ENCODE results near the gene COL4A6.
"Not testable (repeated sequence)": the region's sequence is repeated elsewhere in the genome, so short reads cannot be mapped to it uniquely, and the experiment has no call there.

The COL4A6 gene

DNA sequence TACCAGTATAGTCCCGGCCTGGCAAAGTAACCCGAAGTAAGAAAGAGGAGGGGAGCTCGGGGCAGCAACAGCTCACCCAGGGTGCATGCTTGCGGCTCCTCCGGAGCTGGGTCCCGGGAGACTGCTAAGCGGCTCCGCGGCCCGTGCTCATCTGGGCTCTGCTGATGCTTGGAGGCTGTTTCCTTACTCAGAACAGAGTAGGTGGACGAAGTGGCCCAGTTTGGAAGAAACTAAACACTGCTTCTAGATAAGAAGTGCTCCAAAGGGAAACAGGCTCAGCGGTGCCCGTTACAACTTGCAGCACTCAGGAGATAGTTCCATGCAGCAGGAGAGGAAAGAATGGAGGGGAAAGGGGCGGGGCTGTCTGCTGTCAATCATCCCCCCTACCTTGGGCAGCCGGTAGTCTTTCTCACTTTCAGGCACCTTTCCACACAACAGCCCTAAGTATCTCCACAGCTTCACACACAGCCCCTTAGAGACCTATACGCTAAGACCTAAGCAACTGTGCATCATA lies at the start of gene COL4A6:
COL4A6 (minus strand) TSS at position 313 of the 514 bp plus-strand sequence; CDS start at position 87, 226 bp downstream.
- Histone ChIP-seq H3K9me3 (ENCODE audit: low read length) (no peaks in the 10 kb centered on the region), H3K4me1 (ENCODE audit: insufficient read depth, low read length) (no peaks in the 10 kb centered on the region), H3K27me3 (ENCODE audit: insufficient read depth, low read length) (no peaks in the 10 kb centered on the region), H3K4me3 (ENCODE audit: low read length) (peak within 1 kb of the TSS; percentile 69), H2AFZ (ENCODE audit: low read depth, low read length) (peak within 1 kb of the TSS; percentile 80), H3K36me3 (ENCODE audit: insufficient read depth, low read length) (no peaks in the 10 kb centered on the region)

DNA sequence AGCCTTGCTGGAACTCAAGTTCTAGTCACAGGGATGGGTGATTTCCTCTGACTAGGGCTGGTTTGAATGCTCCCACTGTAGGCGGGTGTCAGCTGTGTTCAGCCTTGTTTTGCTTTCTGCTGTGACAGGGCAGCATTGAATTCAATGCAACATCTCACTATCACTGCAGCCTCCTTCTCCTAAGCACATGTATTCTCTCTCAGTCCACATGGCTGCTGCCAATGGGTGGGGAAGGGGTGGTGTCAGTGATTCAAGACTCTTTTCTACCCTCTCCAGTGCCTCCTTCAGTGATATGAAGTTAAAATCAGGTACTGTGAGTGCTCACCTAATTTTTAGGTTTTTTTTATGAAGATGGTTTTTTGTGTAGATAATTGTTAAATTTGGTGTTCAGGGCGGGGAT lies 47.7 kb upstream of the COL4A6 start:
- Histone ChIP-seq H3K9me3 (ENCODE audit: low read length) (peaks cover 1% of the 10 kb centered on the region), H3K4me3 (ENCODE audit: low read length) (no peak overlapping the region), H3K36me3 (ENCODE audit: insufficient read depth, low read length) (no peaks in the 10 kb centered on the region), H3K27me3 (ENCODE audit: insufficient read depth, low read length) (no peaks in the 10 kb centered on the region), H2AFZ (ENCODE audit: low read depth, low read length) (no peak overlapping the region), H3K4me1 (ENCODE audit: insufficient read depth, low read length) (no peaks in the 10 kb centered on the region)

DNA sequence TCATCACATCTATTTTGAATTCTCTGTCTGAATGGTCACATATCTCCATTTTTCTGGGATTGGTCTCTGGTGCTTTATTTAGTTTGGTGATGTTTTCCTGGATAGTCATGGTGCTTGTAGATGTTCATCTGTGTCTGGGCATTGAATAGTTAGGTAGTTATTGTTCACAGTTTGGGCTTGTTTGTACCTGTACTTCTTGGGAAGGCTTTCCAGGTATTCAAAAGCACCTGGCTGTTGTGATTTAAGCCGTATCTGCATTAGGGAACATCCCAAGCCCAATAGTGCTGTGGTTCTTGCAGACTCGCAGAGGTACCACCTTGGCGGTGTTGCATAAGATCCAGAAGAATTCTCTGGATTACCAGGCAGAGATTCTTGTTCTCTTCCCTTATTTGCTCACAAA lies 46.0 kb upstream of the COL4A6 start:
- Histone ChIP-seq H2AFZ (ENCODE audit: low read depth, low read length) (no peak overlapping the region), H3K27me3 (ENCODE audit: insufficient read depth, low read length) (no peaks in the 10 kb centered on the region), H3K36me3 (ENCODE audit: insufficient read depth, low read length) (no peaks in the 10 kb centered on the region), H3K4me3 (ENCODE audit: low read length) (no peak overlapping the region), H3K4me1 (ENCODE audit: insufficient read depth, low read length) (no peaks in the 10 kb centered on the region), H3K9me3 (ENCODE audit: low read length) (peaks cover 1% of the 10 kb centered on the region)

DNA sequence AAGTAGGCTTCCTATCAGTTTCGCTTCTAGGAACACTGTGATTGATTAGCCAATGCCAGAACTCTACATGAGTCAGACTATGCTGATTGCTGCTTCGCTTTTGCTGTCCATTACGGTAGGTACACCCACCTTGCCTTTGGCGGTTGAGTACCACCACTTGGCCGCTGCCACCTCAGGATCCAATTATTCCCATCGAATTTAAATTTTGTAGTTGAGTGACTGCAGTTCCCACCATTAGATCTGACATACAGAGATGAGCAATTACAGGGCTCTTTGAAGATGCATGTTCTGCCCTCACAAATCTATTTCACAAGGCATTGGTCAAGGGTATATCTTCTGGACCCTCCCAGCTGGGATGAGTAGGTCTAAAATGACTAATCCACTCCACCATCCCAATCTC lies 43.3 kb upstream of the COL4A6 start:
- not testable (repeated sequence) for H3K9me3 ChIP-seq (ENCODE audit: low read length); H3K4me3 ChIP-seq (ENCODE audit: low read length); H3K27me3 ChIP-seq (ENCODE audit: insufficient read depth, low read length); H2AFZ ChIP-seq (ENCODE audit: low read depth, low read length); H3K36me3 ChIP-seq (ENCODE audit: insufficient read depth, low read length); H3K4me1 ChIP-seq (ENCODE audit: insufficient read depth, low read length)

DNA sequence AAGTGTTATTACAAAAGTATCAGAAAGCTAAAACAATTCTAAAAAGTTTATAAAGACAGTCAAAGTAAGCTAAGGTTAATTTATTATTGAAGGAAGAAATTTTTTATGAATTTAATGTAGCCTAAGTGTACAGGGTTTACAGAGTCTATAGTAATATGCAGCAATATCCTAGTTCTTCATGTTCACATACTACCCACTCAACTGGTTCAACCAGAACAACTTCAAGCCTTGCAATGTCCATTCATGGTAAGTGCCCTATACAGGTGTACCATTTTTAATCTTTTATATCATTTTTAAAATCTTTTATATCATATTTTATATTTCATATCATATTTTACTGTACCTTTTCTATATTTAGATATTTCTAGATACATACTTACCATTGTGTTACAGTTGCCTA lies 35.8 kb upstream of the COL4A6 start:
- Histone ChIP-seq H3K27me3 (ENCODE audit: insufficient read depth, low read length) (no peaks in the 10 kb centered on the region), H3K36me3 (ENCODE audit: insufficient read depth, low read length) (no peaks in the 10 kb centered on the region), H2AFZ (ENCODE audit: low read depth, low read length) (no peak overlapping the region), H3K4me1 (ENCODE audit: insufficient read depth, low read length) (no peaks in the 10 kb centered on the region), H3K4me3 (ENCODE audit: low read length) (no peak overlapping the region), H3K9me3 (ENCODE audit: low read length) (no peaks in the 10 kb centered on the region)

DNA sequence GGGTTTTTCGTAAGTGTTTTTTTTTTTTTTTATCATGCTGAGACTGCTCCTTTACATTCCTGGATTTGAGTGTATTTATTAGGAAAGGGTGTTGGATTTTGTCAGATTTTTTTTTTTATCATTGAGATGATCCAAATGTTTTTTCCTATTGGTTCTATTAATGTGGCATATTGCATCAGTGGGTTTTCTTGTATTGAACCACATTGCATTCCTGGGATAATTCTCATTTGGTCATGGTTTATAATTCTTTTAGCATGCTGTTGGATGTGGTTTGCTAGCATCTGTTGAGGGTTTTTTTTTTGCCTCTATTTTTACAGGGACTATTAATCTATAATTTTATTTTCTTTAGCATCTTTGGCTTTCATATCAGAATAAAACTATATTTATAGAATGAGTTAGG lies 30.3 kb upstream of the COL4A6 start:
- no peak overlapping the region for H2AFZ ChIP-seq (ENCODE audit: low read depth, low read length)
- H3K27me3 ChIP-seq (ENCODE audit: insufficient read depth, low read length) = no peaks in the 10 kb centered on the region
- H3K9me3 ChIP-seq (ENCODE audit: low read length) = no peaks in the 10 kb centered on the region

DNA sequence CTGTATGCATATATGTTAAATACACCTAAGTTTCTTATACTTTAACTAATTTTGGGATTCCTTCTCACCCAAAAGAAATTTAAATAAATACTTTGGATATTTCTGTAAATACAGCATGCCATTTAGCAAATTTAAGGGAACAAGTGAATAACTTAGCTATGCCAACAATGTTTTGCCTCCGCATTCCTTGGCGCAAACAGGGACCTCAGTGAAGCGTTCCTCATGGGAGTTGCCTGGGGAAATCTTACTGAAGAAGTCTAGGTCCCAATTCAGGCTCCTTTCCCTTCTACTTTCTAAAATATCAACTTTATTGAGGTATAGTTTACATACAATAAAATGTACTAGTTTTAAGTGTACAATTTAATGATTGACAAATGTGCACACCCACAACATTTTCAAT lies 26.4 kb upstream of the COL4A6 start:
- Histone ChIP-seq H3K27me3 (ENCODE audit: insufficient read depth, low read length) (no peaks in the 10 kb centered on the region), H3K36me3 (ENCODE audit: insufficient read depth, low read length) (no peaks in the 10 kb centered on the region), H3K4me3 (ENCODE audit: low read length) (no peak overlapping the region), H2AFZ (ENCODE audit: low read depth, low read length) (no peak overlapping the region), H3K9me3 (ENCODE audit: low read length) (no peaks in the 10 kb centered on the region), H3K4me1 (ENCODE audit: insufficient read depth, low read length) (no peaks in the 10 kb centered on the region)

More for the DNA sequence above, 30.3 kb upstream of the COL4A6 start:
- H3K4me1 ChIP-seq (ENCODE audit: insufficient read depth, low read length) = no peaks in the 10 kb centered on the region
- H3K4me3 ChIP-seq (ENCODE audit: low read length) = no peak overlapping the region
- no peaks in the 10 kb centered on the region for H3K36me3 ChIP-seq (ENCODE audit: insufficient read depth, low read length)

DNA sequence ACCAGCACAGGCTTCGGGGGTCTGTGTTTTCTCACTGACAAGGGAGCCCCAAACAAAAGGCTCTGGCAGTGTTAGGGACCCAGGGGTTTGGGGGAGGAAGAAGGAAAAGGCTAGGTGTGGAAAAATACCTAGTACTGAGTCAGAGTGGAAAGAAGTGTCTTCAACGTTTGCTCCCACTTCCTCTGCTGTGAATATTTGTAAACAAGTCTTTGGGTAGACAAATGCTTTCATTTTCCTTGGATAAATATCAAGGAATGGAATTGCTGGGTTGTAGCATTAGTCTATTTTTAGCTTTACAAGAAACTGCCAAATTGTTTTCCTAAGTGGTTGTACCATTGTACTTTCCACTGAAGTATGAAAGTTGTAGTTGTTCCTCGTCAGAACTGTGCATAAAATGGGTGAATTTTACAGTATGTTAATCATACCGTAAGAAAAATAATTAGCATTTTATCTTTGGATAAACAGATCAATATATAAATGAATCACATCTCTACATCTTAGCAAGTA lies 18.8 kb upstream of the COL4A6 start:
- no peaks in the 10 kb centered on the region for H3K27me3 ChIP-seq (ENCODE audit: insufficient read depth, low read length)
- no peak overlapping the region for H2AFZ ChIP-seq (ENCODE audit: low read depth, low read length)
- H3K4me1 ChIP-seq (ENCODE audit: insufficient read depth, low read length) = no peaks in the 10 kb centered on the region
- H3K9me3 ChIP-seq (ENCODE audit: low read length) = no peaks in the 10 kb centered on the region
- no peak overlapping the region for H3K4me3 ChIP-seq (ENCODE audit: low read length)
- H3K36me3 ChIP-seq (ENCODE audit: insufficient read depth, low read length) = no peaks in the 10 kb centered on the region

DNA sequence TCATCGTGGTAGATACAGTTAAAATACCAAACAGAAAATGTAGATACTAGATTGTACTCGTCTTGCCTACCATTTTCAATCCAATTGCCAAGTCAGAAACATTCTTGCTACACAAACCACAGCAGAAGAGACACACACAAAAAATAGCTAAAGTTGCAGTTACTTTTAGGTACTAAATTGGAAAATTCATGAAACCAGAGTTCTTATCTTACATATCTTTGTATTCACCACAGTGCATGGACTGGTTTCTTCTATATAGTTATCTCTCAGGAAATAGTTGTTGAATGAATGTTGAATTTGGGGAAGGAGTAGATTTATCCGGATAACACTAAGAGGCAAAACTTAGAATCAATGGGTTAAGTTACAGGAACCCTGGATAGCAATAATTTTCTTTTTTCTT lies 15.6 kb upstream of the COL4A6 start:
- Histone ChIP-seq H2AFZ (ENCODE audit: low read depth, low read length) (no peak overlapping the region), H3K4me1 (ENCODE audit: insufficient read depth, low read length) (no peaks in the 10 kb centered on the region), H3K9me3 (ENCODE audit: low read length) (no peaks in the 10 kb centered on the region), H3K4me3 (ENCODE audit: low read length) (no peak overlapping the region), H3K27me3 (ENCODE audit: insufficient read depth, low read length) (no peaks in the 10 kb centered on the region), H3K36me3 (ENCODE audit: insufficient read depth, low read length) (no peaks in the 10 kb centered on the region)

DNA sequence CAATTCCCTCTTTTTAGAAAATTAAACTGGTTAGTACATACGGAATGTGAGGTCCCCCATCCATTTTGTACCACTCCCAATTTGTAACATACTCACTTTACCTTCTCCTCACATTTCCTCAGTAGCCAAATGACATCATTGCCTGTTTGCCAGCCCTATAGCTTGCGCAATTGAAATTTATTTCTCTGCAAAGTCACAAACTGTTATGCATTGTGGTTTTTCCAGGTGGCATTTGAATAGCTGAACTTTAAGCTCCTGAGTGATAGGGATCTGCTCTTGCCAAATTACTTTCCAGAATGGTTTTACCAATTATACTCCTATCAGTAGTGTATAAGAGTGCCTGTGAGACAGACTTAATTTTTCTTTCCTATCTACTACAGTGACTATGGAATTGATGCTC lies 9.1 kb upstream of the COL4A6 start:
- H3K9me3 ChIP-seq (ENCODE audit: low read length) = no peaks in the 10 kb centered on the region
- H3K27me3 ChIP-seq (ENCODE audit: insufficient read depth, low read length) = no peaks in the 10 kb centered on the region
- no peaks in the 10 kb centered on the region for H3K36me3 ChIP-seq (ENCODE audit: insufficient read depth, low read length)
- no peaks in the 10 kb centered on the region for H3K4me1 ChIP-seq (ENCODE audit: insufficient read depth, low read length)
- H2AFZ ChIP-seq (ENCODE audit: low read depth, low read length) = no peak overlapping the region
- H3K4me3 ChIP-seq (ENCODE audit: low read length) = no peak overlapping the region

DNA sequence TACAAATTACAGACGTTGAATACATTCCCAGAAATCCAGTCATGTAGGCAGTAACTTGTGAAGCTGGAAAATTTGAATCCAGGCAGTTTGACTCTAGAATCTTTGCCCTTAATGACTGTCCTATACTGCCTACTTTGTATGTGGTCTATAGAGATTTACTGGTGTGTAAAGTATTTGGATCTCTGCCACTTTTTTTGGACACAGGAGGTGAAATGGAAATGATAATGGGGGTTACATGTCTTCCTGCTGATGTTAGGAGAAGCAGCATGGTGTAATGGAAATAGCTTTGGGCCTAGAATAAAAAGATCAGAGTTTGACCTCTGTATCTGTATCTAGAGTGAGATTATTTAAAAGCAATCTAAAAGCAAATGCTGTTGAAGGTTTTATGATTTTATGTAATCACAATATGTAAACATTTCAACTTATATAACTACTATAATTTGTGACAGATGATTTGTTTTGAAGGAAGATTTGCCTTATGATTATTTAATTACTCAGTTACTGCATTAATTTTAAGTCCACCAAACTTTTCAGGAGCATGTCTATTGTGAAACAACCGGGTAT lies 4.8 kb upstream of the COL4A6 start:
- Histone ChIP-seq H3K9me3 (ENCODE audit: low read length) (no peaks in the 10 kb centered on the region), H3K36me3 (ENCODE audit: insufficient read depth, low read length) (no peaks in the 10 kb centered on the region), H2AFZ (ENCODE audit: low read depth, low read length) (no peak overlapping the region), H3K4me1 (ENCODE audit: insufficient read depth, low read length) (no peaks in the 10 kb centered on the region), H3K4me3 (ENCODE audit: low read length) (no peak overlapping the region), H3K27me3 (ENCODE audit: insufficient read depth, low read length) (no peaks in the 10 kb centered on the region)

DNA sequence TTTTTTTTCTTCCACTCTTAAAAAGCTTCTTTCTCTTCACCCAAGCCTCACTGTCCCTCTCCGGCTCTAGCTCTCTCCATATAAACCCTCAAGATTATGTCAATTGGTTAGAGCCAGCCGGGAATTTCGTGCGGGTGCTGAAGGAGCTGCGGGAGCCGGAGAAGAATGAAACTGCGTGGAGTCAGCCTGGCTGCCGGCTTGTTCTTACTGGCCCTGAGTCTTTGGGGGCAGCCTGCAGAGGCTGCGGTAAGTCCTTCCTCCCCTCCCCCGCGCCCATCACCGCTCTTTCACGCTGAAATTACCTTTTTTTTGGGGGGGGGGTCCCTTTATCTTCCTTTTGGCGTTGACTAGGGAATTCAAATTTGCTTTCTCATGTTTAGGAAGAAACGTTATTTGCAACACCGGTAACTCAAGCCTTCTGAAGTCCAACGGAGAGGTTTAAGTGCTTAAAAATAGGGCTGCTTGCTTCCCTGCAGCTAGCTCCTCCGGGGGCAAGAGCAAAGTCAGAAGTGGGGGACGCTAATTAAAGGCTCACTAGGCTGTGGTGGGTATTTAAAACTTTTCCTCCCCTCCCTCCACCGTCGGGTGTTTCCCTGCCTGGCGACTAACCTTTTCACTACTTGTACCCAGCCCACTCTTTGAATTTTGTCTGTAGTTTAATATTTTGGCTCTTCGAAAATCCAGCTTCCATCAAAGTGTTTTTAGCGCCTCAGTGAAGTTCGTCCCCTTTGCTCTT lies 1.9 kb upstream of the COL4A6 start:
- Histone ChIP-seq H3K4me1 (ENCODE audit: insufficient read depth, low read length) (no peaks in the 10 kb centered on the region), H2AFZ (ENCODE audit: low read depth, low read length) (peak overlapping the region; percentile 80), H3K4me3 (ENCODE audit: low read length) (peak overlapping the region; percentile 69), H3K36me3 (ENCODE audit: insufficient read depth, low read length) (no peaks in the 10 kb centered on the region), H3K9me3 (ENCODE audit: low read length) (no peaks in the 10 kb centered on the region), H3K27me3 (ENCODE audit: insufficient read depth, low read length) (no peaks in the 10 kb centered on the region)

DNA sequence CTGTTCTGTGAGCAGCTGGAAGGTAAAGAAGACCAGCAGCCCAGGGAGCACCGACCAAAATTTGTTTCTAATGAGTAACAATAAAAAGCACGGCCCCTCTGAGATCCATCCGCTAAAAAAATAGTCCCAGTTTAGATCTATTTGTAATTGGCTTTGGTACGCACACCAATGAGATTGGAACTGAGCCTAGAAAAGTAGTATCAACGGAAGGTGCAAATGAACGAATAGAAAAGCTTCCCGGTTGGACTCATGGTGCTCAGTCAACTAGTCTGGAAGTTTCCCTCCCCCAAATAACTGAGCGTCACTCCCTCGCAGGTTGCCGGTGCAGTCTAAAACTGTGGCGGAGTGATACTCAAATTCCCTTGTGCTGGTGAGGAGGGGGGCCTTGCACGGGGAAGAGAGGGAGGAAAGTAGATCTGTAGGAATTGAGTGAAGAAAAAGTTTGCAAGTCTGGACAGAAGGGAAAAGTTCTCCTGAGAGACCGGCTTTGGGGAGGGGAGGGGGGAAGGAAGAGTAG lies 1.3 kb upstream of the COL4A6 start, which contains the start of gene COL4A5:
COL4A5 (plus strand) TSS at position 413 of the 517 bp plus-strand sequence. CDS start 288 bp downstream, outside the sequence.
- Histone ChIP-seq H3K4me3 (ENCODE audit: low read length) (peak within 1 kb of the TSS; percentile 69), H3K9me3 (ENCODE audit: low read length) (no peaks in the 10 kb centered on the region), H3K4me1 (ENCODE audit: insufficient read depth, low read length) (no peaks in the 10 kb centered on the region), H3K36me3 (ENCODE audit: insufficient read depth, low read length) (no peaks in the 10 kb centered on the region), H2AFZ (ENCODE audit: low read depth, low read length) (peak within 1 kb of the TSS; percentile 80), H3K27me3 (ENCODE audit: insufficient read depth, low read length) (no peaks in the 10 kb centered on the region)

All from neuron (in vitro differentiated cells).